T-helper 1 cell treated with Interleukin-12 subunit alpha and Interleukin-12 subunit beta and Interleukin-4 antibody, amounts not matched to agents 30 μg/mL and 1 μg/mL, for 36 hours (primary cell): Measurements from ENCODE around the gene MEF2D.

Experiments
- H3K27ac Mint-ChIP-seq: one replicate; pipeline ENCODE4 v1.8.0; 2021; ENCODE audit warnings: mild to moderate bottlenecking, mixed read lengths
- H3K27me3 Mint-ChIP-seq: one replicate; pipeline ENCODE4 v1.8.0; 2021; ENCODE audit warnings: low read depth, mixed read lengths
- H3K36me3 Mint-ChIP-seq: one replicate; pipeline ENCODE4 v1.8.0; 2021; ENCODE audit warnings: low read depth, mixed read lengths
- H3K4me1 Mint-ChIP-seq: one replicate; pipeline ENCODE4 v1.8.0; 2021; ENCODE audit warnings: low read depth, mixed read lengths
- H3K4me3 Mint-ChIP-seq: one replicate; pipeline ENCODE4 v1.8.0; 2021; ENCODE audit warnings: mild to moderate bottlenecking, moderate library complexity, mixed read lengths
- H3K9me3 Mint-ChIP-seq: one replicate; pipeline ENCODE4 v1.8.0; 2021; ENCODE audit warnings: mixed read lengths

Gene MEF2D

DNA sequence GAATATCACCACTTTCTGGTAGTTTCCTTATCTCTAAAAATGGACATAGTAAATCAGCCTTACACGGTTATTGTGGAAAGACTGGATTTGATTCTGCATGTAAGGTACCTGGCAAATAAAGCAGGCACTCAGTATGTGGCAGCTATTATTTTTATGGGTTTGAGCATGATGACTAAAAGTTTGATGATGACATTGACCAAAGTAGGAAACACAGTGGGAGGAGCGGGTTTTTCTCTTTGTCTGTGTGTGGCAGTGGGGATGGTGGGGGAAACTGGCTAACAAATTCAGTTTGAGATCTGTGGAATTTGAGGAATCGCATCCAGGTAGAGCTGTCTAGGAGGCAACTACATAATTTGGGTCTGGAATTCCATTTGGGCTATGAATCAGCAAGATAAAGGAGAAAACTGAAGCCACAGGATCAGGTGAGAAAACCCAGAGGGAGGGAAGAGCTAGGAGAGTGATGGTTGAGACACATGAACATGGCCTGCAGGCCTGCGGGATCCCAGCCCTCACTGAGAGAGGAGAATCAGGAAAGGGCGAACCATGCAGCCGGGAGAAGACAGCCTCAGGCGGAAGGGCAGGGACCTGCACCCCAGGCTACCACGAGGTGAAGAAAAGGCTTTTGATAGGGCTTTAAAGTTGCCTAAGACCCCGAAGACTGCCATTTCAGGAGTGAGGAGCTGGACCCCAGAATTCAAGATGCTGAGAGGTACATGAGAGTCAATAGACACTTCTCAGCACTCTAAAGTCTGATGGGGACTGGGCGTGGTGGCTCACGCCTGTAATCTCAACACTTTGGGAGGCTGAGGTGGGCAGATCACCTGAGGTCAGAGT lies 52.2 kb downstream of the MEF2D start:
- Mint-ChIP-seq H3K4me3 (no peak overlapping the region), H3K9me3 (no peaks in the 10 kb centered on the region), H3K36me3 (no peaks in the 10 kb centered on the region), H3K4me1 (peaks cover 7% of the 10 kb centered on the region), H3K27ac (peak overlapping the region; percentile 26), H3K27me3 (peaks cover 62% of the 10 kb centered on the region)

- H3K27ac Mint-ChIP-seq = no peak overlapping the region
- no peaks in the 10 kb centered on the region for H3K9me3 Mint-ChIP-seq
- peaks cover 66% of the 10 kb centered on the region for H3K27me3 Mint-ChIP-seq
- peaks cover 7% of the 10 kb centered on the region for H3K4me1 Mint-ChIP-seq
- H3K36me3 Mint-ChIP-seq = no peaks in the 10 kb centered on the region
- H3K4me3 Mint-ChIP-seq = no peak overlapping the region
Observed at GRCh38 chr1:156445789-156446263, 54.7 kb downstream of the MEF2D start.

- Mint-ChIP-seq H3K27ac (no peak overlapping the region), H3K27me3 (peaks cover 76% of the 10 kb centered on the region), H3K4me3 (no peak overlapping the region), H3K9me3 (no peaks in the 10 kb centered on the region), H3K4me1 (peaks cover 7% of the 10 kb centered on the region), H3K36me3 (no peaks in the 10 kb centered on the region)
Observed at GRCh38 chr1:156444407-156445001, 56.1 kb downstream of the MEF2D start.

GRCh38 chr1:156443286-156443685 lies 57.3 kb downstream of the MEF2D start:
- Mint-ChIP-seq H3K4me1 (peaks cover 12% of the 10 kb centered on the region), H3K36me3 (no peaks in the 10 kb centered on the region), H3K4me3 (no peak overlapping the region), H3K27me3 (peaks cover 79% of the 10 kb centered on the region), H3K9me3 (no peaks in the 10 kb centered on the region), H3K27ac (no peak overlapping the region)

DNA sequence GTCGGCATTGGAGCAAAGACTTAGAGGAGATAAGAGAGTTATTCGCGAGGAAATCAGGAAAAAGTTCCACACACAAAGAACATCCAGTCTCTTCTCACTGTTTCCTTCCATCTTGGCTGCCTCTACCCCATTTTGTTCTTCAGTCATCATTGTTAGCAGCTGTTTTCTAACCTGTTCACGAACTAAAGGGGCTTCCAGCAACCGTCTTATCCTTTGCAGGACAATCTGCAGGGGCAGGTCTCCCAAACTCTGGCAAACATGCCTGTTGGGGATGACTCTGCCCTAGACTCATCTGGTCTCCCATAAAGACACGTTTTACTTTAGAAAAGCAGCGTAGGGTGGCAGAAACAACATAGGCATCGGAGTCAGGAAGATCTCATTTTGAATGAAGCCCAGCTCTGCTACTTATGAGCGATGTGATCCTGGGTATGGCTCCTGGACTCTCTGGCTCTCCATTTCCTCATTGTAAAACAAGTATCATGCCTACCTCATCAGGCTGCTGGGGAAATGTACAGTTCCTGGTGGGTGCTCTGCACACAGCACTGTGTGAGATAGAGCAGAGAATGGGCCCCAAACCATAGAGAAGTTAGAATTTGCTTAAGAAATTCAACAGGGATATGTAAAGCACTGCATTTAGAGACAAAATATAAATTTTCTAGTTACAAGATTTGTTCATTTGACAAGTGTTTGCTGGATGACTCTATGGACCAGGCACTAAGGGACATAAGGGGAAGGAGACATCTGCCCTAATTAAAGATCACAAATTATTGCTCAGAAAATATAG lies 59.7 kb downstream of the MEF2D start:
- Mint-ChIP-seq H3K4me1 (peaks cover 11% of the 10 kb centered on the region), H3K27me3 (peaks cover 85% of the 10 kb centered on the region), H3K27ac (no peak overlapping the region), H3K9me3 (no peaks in the 10 kb centered on the region), H3K36me3 (no peaks in the 10 kb centered on the region), H3K4me3 (no peak overlapping the region)

- Mint-ChIP-seq H3K4me3 (no peak overlapping the region), H3K9me3 (no peaks in the 10 kb centered on the region), H3K27ac (no peak overlapping the region), H3K4me1 (peaks cover 14% of the 10 kb centered on the region), H3K27me3 (peaks cover 87% of the 10 kb centered on the region), H3K36me3 (peaks cover 2% of the 10 kb centered on the region)
Observed at GRCh38 chr1:156439777-156440183, 60.8 kb downstream of the MEF2D start.

DNA sequence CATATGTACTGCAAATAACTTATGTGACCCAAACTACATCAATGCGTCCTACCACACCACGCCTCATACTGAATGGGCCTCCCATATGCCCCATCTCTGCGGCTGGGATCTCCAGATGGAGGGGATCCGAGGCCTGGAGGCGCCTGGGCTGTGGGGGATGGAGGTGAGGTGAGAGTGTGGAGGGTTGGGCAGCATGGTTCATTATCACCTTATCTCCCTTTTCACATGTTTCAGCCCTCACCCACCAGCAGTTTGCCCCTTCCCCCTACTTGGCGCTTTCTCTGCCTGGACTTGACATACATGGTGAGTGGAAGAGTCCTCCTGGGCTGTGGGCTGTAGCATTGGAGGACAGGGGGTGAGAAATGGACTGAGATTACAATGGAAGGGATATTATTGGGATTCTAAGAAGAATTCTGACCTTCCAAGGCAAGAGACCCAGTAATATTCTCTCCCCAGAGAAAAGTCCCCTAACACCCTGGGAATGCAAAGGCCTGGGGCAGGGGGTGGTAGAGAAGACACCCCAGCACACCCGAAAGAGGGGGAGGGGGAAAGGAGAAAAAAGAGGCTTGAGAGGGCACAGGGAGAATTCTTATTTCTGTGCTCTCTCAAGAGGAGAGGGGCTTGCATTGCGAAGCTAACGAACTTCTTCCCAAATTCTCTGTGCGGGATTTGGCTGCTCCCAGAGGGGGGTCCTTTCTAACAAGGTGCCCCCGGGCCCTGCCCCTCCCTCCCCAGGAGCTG lies 61.4 kb downstream of the MEF2D start:
- Mint-ChIP-seq H3K36me3 (peaks cover 2% of the 10 kb centered on the region), H3K9me3 (no peaks in the 10 kb centered on the region), H3K27ac (no peak overlapping the region), H3K4me1 (peaks cover 17% of the 10 kb centered on the region), H3K27me3 (peaks cover 87% of the 10 kb centered on the region), H3K4me3 (no peak overlapping the region)

DNA sequence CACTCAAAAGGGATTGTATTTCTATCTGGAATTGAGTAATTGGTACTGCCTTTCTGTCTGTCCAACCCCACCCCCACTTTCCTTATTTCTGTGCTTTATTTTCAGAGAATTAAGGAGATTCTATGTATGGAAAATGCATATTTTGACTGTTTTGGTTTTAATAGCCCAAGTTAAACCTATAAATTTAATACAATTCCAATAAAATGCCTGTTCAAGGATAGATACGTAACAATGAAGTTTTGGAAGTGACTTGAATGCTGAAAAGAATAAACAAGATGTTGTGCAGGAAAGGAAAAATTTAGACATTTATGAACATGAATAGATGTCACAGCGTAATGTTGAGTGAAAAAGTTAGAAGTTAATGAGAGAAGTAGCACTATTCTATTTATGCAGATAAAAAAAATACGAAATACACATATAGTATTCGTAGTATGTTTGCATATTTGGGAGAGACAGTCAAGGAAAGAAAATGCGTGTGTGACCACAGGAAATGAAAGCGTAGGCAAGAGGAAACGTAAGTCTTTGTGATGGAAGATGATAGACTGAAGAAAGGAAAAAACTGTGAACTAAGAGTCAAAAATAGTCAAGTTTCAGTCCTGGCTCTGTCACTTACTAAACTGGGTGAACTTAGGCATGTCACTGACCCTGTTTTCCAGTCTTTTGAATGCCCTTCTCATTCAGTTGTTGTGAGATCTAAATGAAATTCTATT lies 62.1 kb downstream of the MEF2D start:
- H3K36me3 Mint-ChIP-seq = peaks cover 2% of the 10 kb centered on the region
- H3K4me3 Mint-ChIP-seq = no peak overlapping the region
- peak overlapping the region; percentile 0 for H3K27ac Mint-ChIP-seq
- H3K9me3 Mint-ChIP-seq = no peaks in the 10 kb centered on the region
- H3K4me1 Mint-ChIP-seq = peaks cover 18% of the 10 kb centered on the region
- peaks cover 90% of the 10 kb centered on the region for H3K27me3 Mint-ChIP-seq

DNA sequence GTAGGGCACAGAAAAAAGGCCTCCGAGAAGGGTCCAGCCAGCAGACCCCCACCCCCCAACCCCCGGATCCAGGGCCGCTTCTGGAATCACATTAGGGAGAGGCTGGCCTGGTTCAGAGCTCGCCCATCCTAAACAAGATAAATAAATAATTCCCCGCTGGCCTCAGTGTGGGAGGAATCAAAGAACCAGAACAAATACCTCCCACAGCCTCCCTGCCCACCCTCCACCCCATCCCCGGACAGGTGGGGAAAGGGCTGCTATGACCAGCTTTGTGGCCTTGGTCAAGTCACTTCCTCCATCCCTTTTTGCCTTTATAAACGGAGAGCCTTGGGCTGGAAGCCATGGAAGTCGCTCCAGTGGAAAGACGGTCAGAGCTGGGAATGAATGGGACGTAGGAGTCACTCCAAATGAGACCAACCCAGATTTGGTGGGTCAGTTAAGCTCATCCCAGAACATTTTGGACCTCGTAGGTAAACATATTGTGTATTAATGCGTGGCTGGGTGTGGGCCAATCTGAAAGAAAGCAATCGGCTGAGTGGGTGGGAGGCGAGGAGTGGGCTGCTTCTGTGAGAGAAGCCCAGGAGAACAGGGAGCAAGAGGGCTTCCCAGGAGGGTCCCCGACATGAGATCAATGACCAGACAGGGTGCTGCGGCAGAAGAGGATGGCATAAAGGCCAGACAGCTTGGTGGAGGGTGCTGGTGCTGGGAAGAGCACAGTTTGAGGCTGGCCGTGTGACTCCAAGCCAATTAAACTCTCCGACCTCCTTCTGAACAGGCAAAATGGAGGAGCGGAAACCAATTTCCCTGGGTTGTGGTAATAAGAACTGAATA lies 63.3 kb downstream of the MEF2D start:
- Mint-ChIP-seq H3K27ac (no peak overlapping the region), H3K36me3 (peaks cover 2% of the 10 kb centered on the region), H3K9me3 (no peaks in the 10 kb centered on the region), H3K27me3 (peaks cover 94% of the 10 kb centered on the region), H3K4me1 (peaks cover 20% of the 10 kb centered on the region), H3K4me3 (no peak overlapping the region)

GRCh38 chr1:156436141-156437036 lies 64.2 kb downstream of the MEF2D start:
- H3K4me3 Mint-ChIP-seq = no peak overlapping the region
- peaks cover 95% of the 10 kb centered on the region for H3K27me3 Mint-ChIP-seq
- H3K4me1 Mint-ChIP-seq = peaks cover 20% of the 10 kb centered on the region
- H3K27ac Mint-ChIP-seq = no peak overlapping the region
- H3K9me3 Mint-ChIP-seq = no peaks in the 10 kb centered on the region
- H3K36me3 Mint-ChIP-seq = peaks cover 2% of the 10 kb centered on the region

GRCh38 chr1:156435545-156436140 lies 64.9 kb downstream of the MEF2D start:
- Mint-ChIP-seq H3K4me3 (peak overlapping the region; percentile 77), H3K9me3 (no peaks in the 10 kb centered on the region), H3K36me3 (peaks cover 2% of the 10 kb centered on the region), H3K27ac (peak overlapping the region; percentile 21), H3K27me3 (peaks cover 95% of the 10 kb centered on the region), H3K4me1 (peaks cover 20% of the 10 kb centered on the region)

GRCh38 chr1:156434989-156435544 lies 65.5 kb downstream of the MEF2D start:
- Mint-ChIP-seq H3K36me3 (peaks cover 2% of the 10 kb centered on the region), H3K4me1 (peaks cover 20% of the 10 kb centered on the region), H3K27me3 (peaks cover 95% of the 10 kb centered on the region), H3K27ac (peak overlapping the region; percentile 37), H3K4me3 (peak overlapping the region; percentile 56), H3K9me3 (no peaks in the 10 kb centered on the region)
